NB4 (cell line): ENCODE results near the gene CACNG4.

Experiments
- DNase-seq: peaks from one replicate; pipeline ENCODE4 v3.0.0; 2010; ENCODE audit warnings: low read depth
- H3K4me3 ChIP-seq: one replicate; pipeline ENCODE4 v1.5.1; 2011; ENCODE audit warnings: mild to moderate bottlenecking, low read depth, low read length, moderate library complexity
- CTCF ChIP-seq: IDR thresholded peaks from one replicate; pipeline ENCODE4 v1.5.1; 2012; ENCODE audit warnings: low read depth, low read length
- MAX ChIP-seq: IDR thresholded peaks from 2 replicates; pipeline ENCODE4 v1.6.1; 2011; ENCODE audit warnings: low read depth, low read length
- MYC ChIP-seq: IDR thresholded peaks from 2 replicates; pipeline ENCODE4 v1.6.1; 2011; ENCODE audit warnings: low read depth, low read length
- POLR2A ChIP-seq: IDR thresholded peaks from 2 replicates; pipeline ENCODE4 v1.6.1; 2011; ENCODE audit warnings: mild to moderate bottlenecking; ENCODE audit not compliant: insufficient read length; ENCODE audit errors: extremely low read depth

The CACNG4 gene

GRCh38 chr17:66932311-66932710 lies 32.2 kb upstream of the CACNG4 start:
- DNase-seq: no peak
- no peak for TF ChIP-seq MYC
- TF ChIP-seq MAX: no peak
- TF ChIP-seq POLR2A: no peak
- no peak for TF ChIP-seq CTCF
- H3K4me3 ChIP-seq: no peak overlapping the region

- no peak overlapping the region for H3K4me3 ChIP-seq
- TF ChIP-seq MAX (no peak), CTCF (no peak), POLR2A (no peak)
- no peak for DNase-seq
Observed at GRCh38 chr17:66934040-66934439, 30.5 kb upstream of the CACNG4 start.

- DNase-seq: no peak
- TF ChIP-seq CTCF (no peak), POLR2A (no peak), MYC (no peak), MAX (no peak)
- no peak overlapping the region for H3K4me3 ChIP-seq
Observed at GRCh38 chr17:66935717-66936116, 28.8 kb upstream of the CACNG4 start.

GRCh38 chr17:66938656-66939055 lies 25.9 kb upstream of the CACNG4 start:
- TF ChIP-seq MAX (no peak), POLR2A (no peak), MYC (no peak), CTCF (no peak)
- DNase-seq: no peak
- no peak overlapping the region for H3K4me3 ChIP-seq

- H3K4me3 ChIP-seq: no peak overlapping the region
- no peak for DNase-seq
- TF ChIP-seq CTCF: no peak
- TF ChIP-seq POLR2A: no peak
- TF ChIP-seq MYC: no peak
- no peak for TF ChIP-seq MAX
Observed at GRCh38 chr17:66939461-66940114, 24.9 kb upstream of the CACNG4 start.
